Ovary (tissue), 9 donors: ENCODE results near the gene IGSF9. TPM values are rescaled to one million over a fixed set of nuclear protein-coding genes. Genes with fewer than 3 reads are reported as not detected.

Experiments
- DNase-seq, 5 donors: peaks; one replicate each; pipeline ENCODE4 v3.0.0-alpha.2; 2019 to 2020
- H3K27ac ChIP-seq, 2 donors: fragments of 200-600 bp; one replicate each; pipeline versions ENCODE4 v1.5.1 to v1.8.0; 2019 to 2022
- H3K27me3 ChIP-seq: fragments of 200-600 bp; one replicate; pipeline ENCODE4 v1.8.0; 2022
- H3K36me3 ChIP-seq: fragments of 200-600 bp; sonication (generic); one replicate; pipeline ENCODE4 v1.5.1; 2019
- H3K4me1 ChIP-seq: one replicate; pipeline ENCODE4 v1.8.1; 2013; ENCODE audit warnings: mild to moderate bottlenecking, moderate library complexity; ENCODE audit not compliant: insufficient read depth
- H3K4me3 ChIP-seq: fragments of 200-600 bp; sonication (generic); one replicate; pipeline ENCODE4 v1.5.1; 2017
- H3K9me3 ChIP-seq, 2 donors: fragments of 200-600 bp in 1 of 2; sonication (generic) in 1 of 2; one replicate each; pipeline versions ENCODE4 v1.5.1 to v1.8.1; 2013 to 2019; ENCODE audit warnings: mild to moderate bottlenecking in 1 of 2, moderate library complexity in 1 of 2
- CTCF ChIP-seq, 3 donors: fragments of 450-650 bp in 2 of 3; fragments of 200-600 bp in 1 of 3; IDR thresholded peaks; one replicate each; pipeline versions ENCODE4 v1.5.1 to v1.8.0; 2016 to 2022; ENCODE audit warnings: antibody characterized with exemption in 3 of 3, mild to moderate bottlenecking in 1 of 3
- EP300 ChIP-seq: sonication (generic); formaldehyde crosslinking; IDR thresholded peaks from one replicate; pipeline ENCODE4 v1.6.1; 2017; ENCODE audit warnings: antibody characterized with exemption
- POLR2A ChIP-seq: fragments of 450-650 bp; IDR thresholded peaks from one replicate; pipeline ENCODE4 v1.6.1; 2017; ENCODE audit warnings: antibody characterized with exemption, mild to moderate bottlenecking, moderate library complexity
- WGBS, 3 donors: extraction: QIAGEN DNeasy Blood & Tissue Kit in 1 of 3; methylation state at CpG; one replicate each; pipeline versions ENCODE4 v1.1.5 to v1.1.7; 2013 to 2017; 5-methylcytosine and 5-hydroxymethylcytosine counted together
- intact Hi-C, 4 donors: fragments of 100-400 bp; cut with DNase I; formaldehyde crosslinking; loops; one replicate each; pipeline versions ENCODE4 v1.11.0 to v1.15.1; 2022 to 2023
- polyA plus RNA-seq, 2 donors: library from polyadenylated mRNA; stranded (reverse); fragments of 200-250 nt in 1 of 2; fragments of 350-450 nt in 1 of 2; fragmentation: Illumina TruSeq in 1 of 2; extraction: RNeasy Lipid Tissue Mini Kit (QIAGEN cat#74804) in 1 of 2; gene quantifications; one replicate each; pipeline ENCODE4 v1.2.3, GENCODE V29; 2013 to 2014
- total RNA-seq, 7 donors: library from RNA; depleted of rRNA in 2 of 7; stranded (reverse); fragments of >200 nt in 2 of 7; fragmentation: NEBNext Ultra II Directional in 3 of 7; extraction: Animal tissue kit (Norgen Biotek cat#: 25700) in 3 of 7; gene quantifications; one replicate each; pipeline versions ENCODE4 v1.1.0 to v1.2.4, GENCODE V29; 2016 to 2023
- donor health status: DM: no; HTN: no; CAD: no; lungs with moderate emphysema.
- donor health status: DM: no; HTN: no; CAD: no.
- donor health status: Bipolar disorder and iron deficiency.
- donor health status: DM: yes; HTN: yes; CAD: no.
- donor health status: DM: no; HTN: no; CAD: no.
- donor health status: DM: yes; HTN: yes; CAD: no.

The IGSF9 gene
- total and polyA plus RNA-seq, 9 donors: 0.10 to 14.0 (median 1.3) TPM

GRCh38 chr1:159897962-159898361, 47.5 kb downstream of the IGSF9 start:
- intact Hi-C loops: loop anchor here in 1 of 4 donors (5.0 kb wide), 1 partner anchor 271 kb away; no protein-coding TSS in a partner anchor

GRCh38 chr1:159896546-159896930, 48.9 kb downstream of the IGSF9 start:
- DNase-seq: no peak
- intact Hi-C loops: loop anchor here in 1 of 4 donors (5.0 kb wide), 1 partner anchor 269 kb away; no protein-coding TSS in a partner anchor
- Histone ChIP-seq H3K9me3 (no peaks in the 10 kb centered on the region), H3K36me3 (no peaks in the 10 kb centered on the region), H3K4me3 (no peak overlapping the region), H3K4me1 (peaks cover 4% of the 10 kb centered on the region), H3K27me3 (no peaks in the 10 kb centered on the region), H3K27ac (no peak overlapping the region)
- 66 to 78% (median 67%) methylated on average over 3 of the region's 3 CpGs for WGBS, 3 donors
- no peak for TF ChIP-seq EP300
- no peak for TF ChIP-seq POLR2A
- no peak for TF ChIP-seq CTCF (IDR thresholded peaks at IDR 0.05)

More at GRCh38 chr1:159897962-159898361, 47.5 kb downstream of the IGSF9 start:
- 88 to 92% (median 90%) methylated on average over 3 of the region's 3 CpGs for WGBS, 3 donors
- H3K36me3 ChIP-seq: no peaks in the 10 kb centered on the region
- no peaks in the 10 kb centered on the region for H3K27me3 ChIP-seq
- H3K27ac ChIP-seq: no peak overlapping the region
- TF ChIP-seq EP300: no peak
- TF ChIP-seq CTCF (IDR thresholded peaks at IDR 0.05): no peak
- no peak for TF ChIP-seq POLR2A
- H3K4me3 ChIP-seq: no peak overlapping the region
- H3K4me1 ChIP-seq: peaks cover 4% of the 10 kb centered on the region
- H3K9me3 ChIP-seq: no peaks in the 10 kb centered on the region
- no peak for DNase-seq

- H3K27me3 ChIP-seq: no peaks in the 10 kb centered on the region
- H3K4me1 ChIP-seq: peaks cover 4% of the 10 kb centered on the region
- 46 to 55% (median 52%) methylated on average over 6 of the region's 6 CpGs for WGBS, 3 donors
- H3K9me3 ChIP-seq: no peaks in the 10 kb centered on the region
- no peaks in the 10 kb centered on the region for H3K36me3 ChIP-seq
- DNase-seq: no peak
- H3K4me3 ChIP-seq: no peak overlapping the region
- TF ChIP-seq CTCF (IDR thresholded peaks at IDR 0.05) (no peak), EP300 (no peak), POLR2A (no peak)
- H3K27ac ChIP-seq: no peak overlapping the region
- intact Hi-C loops: loop anchor here in 1 of 4 donors (5.0 kb wide), 1 partner anchor 269 kb away; no protein-coding TSS in a partner anchor
Measured at GRCh38 chr1:159895836-159896545, 49.4 kb downstream of the IGSF9 start.

DNA sequence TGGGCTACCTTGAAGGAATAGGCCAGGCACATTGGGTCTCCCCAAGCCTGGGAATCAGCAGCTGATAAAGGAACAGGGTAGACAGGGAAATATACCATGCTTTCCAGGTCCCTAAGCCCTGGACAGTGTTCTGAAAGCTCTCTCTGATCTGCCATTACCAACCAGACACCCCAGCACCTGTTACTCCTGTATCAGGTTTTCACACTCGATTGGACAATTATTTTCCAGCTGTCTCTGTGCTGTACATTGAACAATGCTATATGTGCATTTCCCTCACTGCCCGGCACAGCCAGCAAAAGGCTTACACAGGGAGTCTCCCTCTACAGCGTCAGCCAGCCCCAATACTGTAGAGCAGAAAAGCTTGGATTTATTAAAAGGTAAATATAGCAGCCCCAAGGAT, 50.1 kb downstream of the IGSF9 start:
- H3K4me1 ChIP-seq: peaks cover 4% of the 10 kb centered on the region
- 61 to 73% (median 72%) methylated on average over 3 of the region's 3 CpGs for WGBS, 3 donors
- TF ChIP-seq EP300: no peak
- no peak for TF ChIP-seq CTCF (IDR thresholded peaks at IDR 0.05)
- no peak for TF ChIP-seq POLR2A
- intact Hi-C loops: loop anchor here in 1 of 4 donors (5.0 kb wide), 1 partner anchor 268 kb away; no protein-coding TSS in a partner anchor
- no peak for DNase-seq
- H3K27me3 ChIP-seq: no peaks in the 10 kb centered on the region
- no peak overlapping the region for H3K4me3 ChIP-seq
- no peaks in the 10 kb centered on the region for H3K9me3 ChIP-seq
- H3K36me3 ChIP-seq: no peaks in the 10 kb centered on the region
- H3K27ac ChIP-seq: no peak overlapping the region
